ENCODE results near the gene SARDH. TPM values are rescaled to one million over a fixed set of nuclear protein-coding genes. Genes with fewer than 3 reads are reported as not detected.

SARDH gene
- total RNA-seq, 2 experiments from 2014 or later = 5.5 to 5.6 TPM

DNA sequence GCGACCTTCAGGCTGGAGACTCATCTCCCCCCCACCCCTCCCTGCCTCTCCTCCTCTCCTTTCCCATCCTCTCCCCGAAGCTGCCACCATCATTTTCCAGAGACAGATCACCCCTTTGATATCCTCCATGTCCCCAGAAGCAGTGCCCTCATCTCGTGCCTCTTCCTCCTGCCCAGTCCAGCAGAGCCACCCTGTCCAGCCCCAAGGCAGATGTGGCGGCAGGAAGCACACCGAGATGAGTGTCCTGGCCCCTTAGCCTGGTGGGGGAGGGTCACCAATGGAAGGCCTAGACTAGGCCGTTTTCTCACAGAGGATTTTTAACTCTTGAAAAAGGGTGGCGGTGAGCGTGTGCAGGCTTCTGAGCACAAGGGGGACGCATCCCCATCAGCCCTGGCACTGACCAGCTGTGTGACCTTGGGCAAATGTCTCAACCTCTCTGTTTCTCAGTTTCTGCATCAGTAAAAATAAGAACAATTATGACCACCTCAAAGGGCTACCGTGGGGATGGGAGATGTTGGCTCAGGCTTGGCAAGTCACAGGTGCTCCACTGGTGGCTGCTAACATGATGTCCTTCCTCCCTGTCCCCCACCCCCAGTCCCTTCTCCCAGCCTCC is 48.9 kb downstream of the SARDH start:
- no peak overlapping the region for H3K27ac Mint-ChIP-seq
- H3K4me1 Mint-ChIP-seq (ENCODE audit: low read depth) = peaks cover 12% of the 10 kb centered on the region
- no peaks in the 10 kb centered on the region for H3K36me3 Mint-ChIP-seq (ENCODE audit: low read depth)
- ATAC-seq = no peak
- TF ChIP-seq CTCF (IDR thresholded peaks at IDR 0.05) = no peak
- no peaks in the 10 kb centered on the region for H3K9me3 Mint-ChIP-seq
- intact Hi-C loops (cut with micrococcal nuclease) = no loop called here
- H3K4me3 Mint-ChIP-seq = no peak overlapping the region
- no peaks in the 10 kb centered on the region for H3K27me3 Mint-ChIP-seq
- no peak for DNase-seq
- CTCF ChIA-PET = no interaction called here
- POLR2A ChIA-PET = no interaction called here

DNA sequence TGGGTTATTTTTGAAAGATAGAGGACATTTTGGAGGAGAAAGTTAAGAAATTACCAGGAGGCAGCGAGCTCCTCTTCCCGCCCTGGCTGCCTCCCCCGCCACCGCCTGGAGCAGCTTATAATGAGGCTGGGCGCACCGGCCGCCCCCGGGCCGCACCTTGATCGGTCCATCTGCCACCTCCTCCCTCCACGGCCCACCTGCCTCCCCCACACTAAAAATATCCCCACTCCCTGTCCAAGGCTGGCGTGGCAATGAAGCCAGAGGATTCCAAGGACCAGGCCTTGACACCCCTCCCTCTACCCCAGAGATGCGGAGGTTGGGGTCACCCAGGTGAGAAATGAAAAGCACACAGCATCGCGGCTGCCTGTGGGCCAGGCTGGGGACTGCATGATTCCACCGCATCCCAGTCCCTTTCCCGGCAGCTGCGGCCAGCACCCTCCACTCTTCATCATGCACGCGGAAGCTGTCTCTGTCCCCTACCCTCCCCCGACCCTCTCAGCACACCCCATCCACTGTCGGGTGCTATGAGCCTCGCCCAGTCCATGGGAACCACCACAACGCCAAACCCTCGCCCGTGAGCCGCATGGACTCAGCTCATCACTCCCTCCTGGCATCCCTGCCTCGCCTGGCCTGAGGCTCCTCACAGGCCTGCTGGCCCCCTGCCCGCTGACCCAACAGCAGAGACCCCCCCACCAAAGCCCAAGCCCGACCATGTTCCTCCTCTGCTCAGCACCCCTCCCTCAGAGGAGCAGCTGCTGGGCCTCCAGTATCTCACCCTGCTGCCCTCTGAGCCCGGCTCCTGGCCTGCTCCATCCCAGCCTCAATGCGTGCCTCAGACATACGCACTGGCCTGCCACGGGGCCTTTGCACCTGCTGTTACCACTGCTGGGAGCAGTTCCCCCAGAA is 50.0 kb downstream of the SARDH start:
- intact Hi-C loops (cut with micrococcal nuclease) = no loop called here
- Mint-ChIP-seq H3K9me3 (no peaks in the 10 kb centered on the region), H3K4me1 (ENCODE audit: low read depth) (peaks cover 20% of the 10 kb centered on the region), H3K27ac (no peak overlapping the region), H3K27me3 (no peaks in the 10 kb centered on the region), H3K36me3 (ENCODE audit: low read depth) (no peaks in the 10 kb centered on the region), H3K4me3 (no peak overlapping the region)
- TF ChIP-seq CTCF (IDR thresholded peaks at IDR 0.05) = no peak
- ATAC-seq = no peak
- POLR2A ChIA-PET = interaction anchor here (2.6 kb wide), 1 partner anchor 13 kb away, joined by 12 read pairs; no protein-coding TSS in a partner anchor
- DNase-seq = no peak
- CTCF ChIA-PET = no interaction called here

GRCh38 chr9:133686642-133687575 is 51.2 kb downstream of the SARDH start:
- no peak for TF ChIP-seq CTCF (IDR thresholded peaks at IDR 0.05)
- intact Hi-C loops (cut with micrococcal nuclease) = no loop called here
- DNase-seq (no peak), ATAC-seq (no peak)
- ChIA-PET POLR2A (interaction anchor here (1.2 to 2.6 kb wide), 2 partner anchors 9 to 14 kb away, joined by 3 to 12 read pairs; no protein-coding TSS in a partner anchor), CTCF (interaction anchor here (1.4 kb wide), 1 partner anchor 56 kb away, joined by 3 read pairs; no protein-coding TSS in a partner anchor)
- Mint-ChIP-seq H3K4me3 (no peak overlapping the region), H3K4me1 (ENCODE audit: low read depth) (peaks cover 27% of the 10 kb centered on the region), H3K27ac (no peak overlapping the region), H3K36me3 (ENCODE audit: low read depth) (peaks cover 3% of the 10 kb centered on the region), H3K9me3 (no peaks in the 10 kb centered on the region), H3K27me3 (no peaks in the 10 kb centered on the region)

GRCh38 chr9:133685653-133686609 is 52.2 kb downstream of the SARDH start:
- no peak for DNase-seq
- Mint-ChIP-seq H3K4me3 (no peak overlapping the region), H3K4me1 (ENCODE audit: low read depth) (peaks cover 22% of the 10 kb centered on the region), H3K27ac (no peak overlapping the region), H3K36me3 (ENCODE audit: low read depth) (peaks cover 4% of the 10 kb centered on the region), H3K9me3 (no peaks in the 10 kb centered on the region), H3K27me3 (no peaks in the 10 kb centered on the region)
- ChIA-PET CTCF (interaction anchor here (1.2 to 1.5 kb wide), 3 partner anchors 8 to 57 kb away, joined by 3 read pairs; no protein-coding TSS in a partner anchor), POLR2A (interaction anchor here (1.1 to 4.5 kb wide), 4 partner anchors 10 to 17 kb away, joined by 3 to 33 read pairs (median 8); no protein-coding TSS in a partner anchor)
- intact Hi-C loops (cut with micrococcal nuclease) = no loop called here
- ATAC-seq = no peak
- no peak for TF ChIP-seq CTCF (IDR thresholded peaks at IDR 0.05)

Data from activated CD8-positive, alpha-beta T cell treated with anti-CD3 and anti-CD28 coated beads for 36 hours (primary cell).